ENCODE results near the gene ERP44.
"Not testable (repeated sequence)": the region's sequence is repeated elsewhere in the genome, so short reads cannot be mapped to it uniquely, and the experiment has no call there.

The ERP44 gene

DNA sequence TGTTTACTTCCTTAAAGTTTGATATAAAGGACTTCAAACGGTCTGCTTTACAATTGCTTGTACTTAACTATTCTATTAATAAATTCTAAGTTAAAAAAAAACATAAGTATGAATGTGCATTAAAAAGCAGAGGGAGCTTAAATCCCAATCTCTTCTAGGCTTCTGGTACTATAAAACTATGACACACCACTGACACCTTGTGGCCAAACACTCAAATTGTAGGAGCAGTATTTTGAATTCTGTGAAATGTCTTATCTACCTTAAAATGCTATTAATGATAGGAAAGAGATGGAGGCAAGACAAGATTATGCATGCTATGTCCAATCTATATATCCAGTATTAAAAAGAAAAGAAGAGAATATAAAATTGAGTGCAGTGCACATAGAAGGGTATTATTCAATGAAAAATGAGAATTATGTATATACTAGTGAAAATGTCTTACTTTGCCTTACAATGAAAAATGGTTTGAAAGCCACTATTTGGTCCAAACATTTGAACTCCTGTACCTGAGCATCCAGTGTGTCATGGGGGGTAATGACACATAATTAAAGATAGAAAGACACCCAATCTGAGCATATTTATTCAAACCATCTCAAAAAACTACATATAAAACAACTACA, 87.6 kb downstream of the ERP44 start:
- peak; percentile 53 for DNase-seq (ENCODE audit: low spot score)

DNA sequence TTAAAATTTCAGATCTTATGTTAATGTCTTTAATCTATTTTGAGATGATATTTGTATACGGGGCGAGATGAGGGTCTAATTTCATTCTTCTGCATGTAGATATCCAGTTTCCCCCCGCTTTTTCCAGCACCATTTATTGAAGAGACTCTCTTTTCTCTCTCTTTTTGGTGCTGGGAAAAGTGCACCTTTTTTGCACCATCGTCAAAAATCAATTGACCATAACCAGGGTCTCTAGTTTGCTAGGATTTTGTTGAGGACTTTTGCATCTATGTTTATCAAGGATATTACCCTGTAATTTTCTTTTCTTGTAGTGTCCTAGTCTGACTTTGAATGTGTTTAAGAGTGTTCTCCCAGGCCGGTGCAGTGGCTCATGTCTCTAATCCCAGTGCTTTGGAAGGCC, 99.0 kb downstream of the ERP44 start:
- DNase-seq (ENCODE audit: low spot score) = no peak

DNA sequence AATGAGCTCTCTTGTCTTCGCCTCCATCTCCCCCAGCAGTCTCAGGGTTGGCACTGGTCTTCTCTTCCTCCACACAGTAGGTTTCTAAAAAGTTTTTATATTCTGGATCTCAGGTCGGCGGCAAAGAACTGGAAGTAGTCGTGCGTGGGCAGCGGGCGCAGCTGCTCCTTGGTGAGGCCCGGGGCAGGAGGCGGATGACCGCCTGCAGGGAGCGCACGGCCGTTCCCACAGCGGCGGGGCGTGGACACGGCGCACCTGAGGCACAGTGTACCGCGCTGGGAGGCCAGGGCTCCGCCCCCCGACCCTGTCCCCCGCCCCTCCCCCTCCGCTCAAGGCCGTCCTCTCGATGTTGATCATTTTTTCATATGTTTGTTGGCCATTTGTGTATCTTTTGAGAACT, 99.9 kb downstream of the ERP44 start:
- no peak for DNase-seq (ENCODE audit: low spot score)

DNA sequence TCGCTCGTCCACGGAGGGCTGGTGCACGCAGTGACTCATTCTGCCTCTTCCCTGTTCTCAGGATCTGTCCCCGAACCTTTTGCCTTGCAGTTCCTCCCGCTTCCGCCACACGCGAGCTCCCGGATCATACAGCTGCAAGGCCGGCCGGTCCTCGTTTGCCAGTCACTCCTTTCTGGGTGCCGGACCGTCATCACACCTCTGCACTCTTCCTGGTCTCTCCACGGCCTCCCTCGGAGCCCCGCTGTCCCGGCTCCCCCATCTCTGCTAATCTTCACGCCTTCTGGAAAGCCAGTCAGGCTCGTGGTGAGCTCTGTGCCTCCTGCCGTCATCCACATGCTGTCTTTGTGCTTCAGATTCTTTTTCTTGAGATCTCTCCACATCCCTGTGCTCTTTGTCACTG, 100.5 kb downstream of the ERP44 start:
- peak; percentile 8 for DNase-seq (ENCODE audit: low spot score)

DNA sequence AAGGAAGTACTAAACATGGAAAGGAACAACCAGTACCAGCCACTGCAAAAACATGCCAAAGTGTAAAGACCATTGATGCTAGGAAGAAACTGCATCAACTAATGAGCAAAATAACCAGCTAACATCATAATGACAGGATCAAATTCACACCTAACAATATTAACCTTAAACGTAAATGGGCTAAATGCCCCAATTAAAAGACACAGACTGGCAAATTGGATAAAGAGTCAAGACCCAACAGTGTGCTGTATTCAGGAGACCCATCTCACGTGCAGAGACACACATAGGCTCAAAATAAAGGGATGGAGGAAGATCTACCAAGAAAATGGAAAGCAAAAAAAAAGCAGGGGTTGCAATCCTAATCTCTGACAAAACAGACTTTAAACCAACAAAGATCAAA, 108.3 kb downstream of the ERP44 start:
- DNase-seq (ENCODE audit: low spot score) = not testable (repeated sequence)

DNA sequence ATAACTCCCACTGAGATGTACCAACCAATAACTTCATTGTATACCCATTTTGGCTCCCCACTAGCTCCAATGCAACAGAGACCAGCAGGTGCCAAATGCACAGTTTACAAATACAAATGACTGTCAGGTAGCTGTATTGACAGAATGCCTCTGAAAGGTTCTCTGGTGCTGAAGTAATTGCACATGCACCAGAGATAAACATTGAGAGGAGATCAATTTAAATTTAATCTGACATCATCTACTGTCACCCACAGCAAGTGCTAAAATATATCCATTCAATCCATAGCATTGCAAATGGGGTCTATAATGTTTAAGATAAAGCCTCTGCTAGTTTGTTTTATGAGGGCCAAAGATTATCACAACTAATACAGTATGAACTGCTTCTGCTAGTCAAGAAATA, 112.2 kb downstream of the ERP44 start:
- DNase-seq (ENCODE audit: low spot score) = no peak

DNA sequence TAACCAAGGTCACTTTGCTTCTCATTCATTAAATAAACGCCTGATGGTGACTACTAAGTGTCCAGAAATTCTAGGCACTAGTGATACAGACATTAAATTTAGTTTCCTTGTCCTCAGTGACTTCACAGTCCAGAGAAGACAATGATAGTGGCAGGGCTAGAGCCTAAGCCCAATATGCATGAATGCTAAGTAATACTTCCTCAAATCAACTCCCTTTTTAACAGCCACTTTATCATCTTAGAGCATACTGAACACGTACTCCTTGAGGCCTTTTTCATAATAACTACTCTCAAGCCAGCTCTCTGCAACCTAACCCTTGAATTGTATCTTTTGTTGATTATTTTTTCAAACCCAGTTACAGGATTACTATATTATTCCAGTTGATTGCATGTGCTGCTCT, 118.2 kb downstream of the ERP44 start:
- DNase-seq (ENCODE audit: low spot score) = no peak

DNA sequence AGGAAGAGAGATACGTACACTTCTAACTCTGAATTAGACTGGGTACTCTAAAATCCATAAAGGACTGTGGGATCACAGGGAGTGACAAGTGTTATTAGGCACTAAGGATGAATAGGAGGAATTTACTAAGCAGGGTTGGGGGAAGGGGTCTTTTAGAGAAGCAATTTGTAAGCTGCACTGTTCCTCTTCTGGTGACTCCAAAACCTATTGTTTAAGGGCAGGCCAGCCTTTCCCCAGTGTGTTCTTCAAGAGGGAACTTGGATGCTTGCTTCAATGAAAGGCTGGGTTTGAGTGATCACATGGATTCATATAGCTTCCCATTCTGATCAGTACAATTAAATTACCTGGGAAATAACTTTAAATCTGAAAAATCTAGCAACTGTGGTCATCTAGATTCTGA, 120.6 kb downstream of the ERP44 start:
- DNase-seq (ENCODE audit: low spot score) = no peak

DNA sequence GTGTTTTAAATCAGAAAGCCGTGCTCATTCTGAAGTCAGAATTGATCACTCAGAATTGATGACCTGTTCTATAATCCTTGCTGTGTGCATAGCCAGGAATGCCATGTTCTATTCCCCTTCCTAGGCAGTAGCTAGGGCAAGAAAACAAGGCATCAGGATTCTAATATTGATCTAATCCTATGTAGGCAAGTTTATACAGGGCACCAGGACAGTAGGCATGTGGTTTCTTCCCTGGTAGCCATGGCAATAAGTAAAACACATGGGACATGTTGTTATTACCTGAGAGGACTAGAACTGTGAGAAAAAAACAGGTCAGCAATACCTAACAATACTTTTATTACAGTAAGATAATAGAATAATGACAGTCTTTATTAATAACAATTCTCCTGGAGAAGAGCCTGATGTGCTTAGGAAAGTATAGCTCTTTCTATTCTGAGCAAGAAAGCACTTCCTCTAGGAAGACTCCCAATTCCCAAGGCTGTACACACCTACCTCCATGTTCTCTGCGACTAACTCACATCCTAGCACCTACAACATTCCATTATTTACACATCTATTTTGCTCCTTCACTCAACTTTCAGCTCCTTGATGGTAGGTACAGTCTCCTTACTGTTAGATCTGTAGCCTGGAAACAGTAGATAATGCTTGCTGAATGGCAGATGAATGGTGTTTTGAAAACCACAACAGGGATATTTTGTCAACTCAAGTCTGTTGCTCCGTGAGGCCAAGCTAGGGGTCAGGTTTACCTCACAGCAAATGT, 121.6 kb downstream of the ERP44 start:
- no peak for DNase-seq (ENCODE audit: low spot score)

DNA sequence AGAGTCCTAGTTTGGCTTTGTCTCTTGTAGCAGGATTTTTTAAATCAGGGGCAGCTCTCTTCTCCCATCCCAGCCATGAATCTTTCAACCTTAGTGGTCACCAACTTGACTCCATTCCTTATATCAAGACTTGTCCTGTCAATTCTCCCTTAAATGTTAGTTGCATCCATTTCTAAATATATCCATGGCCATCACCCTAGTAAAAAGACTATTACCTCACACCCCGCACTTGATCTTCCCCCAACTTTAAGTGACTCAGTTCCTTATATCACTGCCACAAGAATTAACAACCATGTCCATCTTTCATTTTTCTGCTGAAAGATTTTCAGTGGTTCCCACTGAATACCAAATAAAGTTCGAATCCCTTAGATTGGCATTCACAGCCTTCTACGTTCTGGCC, 125.3 kb downstream of the ERP44 start:
- DNase-seq (ENCODE audit: low spot score) = no peak

DNA sequence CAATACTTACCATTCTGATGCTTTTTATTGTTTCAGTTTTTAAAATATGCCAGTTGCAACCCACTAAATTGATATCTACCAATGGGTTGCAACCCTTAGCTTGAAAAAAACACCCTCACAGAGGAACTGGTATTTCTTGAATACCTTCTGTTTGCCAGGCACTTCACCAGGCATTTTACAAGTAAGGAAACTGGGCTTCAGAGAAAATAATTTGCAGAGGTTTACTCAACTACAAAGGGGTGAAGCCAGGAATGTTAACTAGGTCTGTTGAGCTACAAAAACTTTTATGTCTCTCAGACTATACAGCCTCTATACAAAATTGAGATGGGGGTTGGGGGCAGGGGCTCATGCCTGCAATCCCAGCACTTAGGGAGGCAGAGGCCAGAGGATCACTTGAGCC, 127.4 kb downstream of the ERP44 start:
- DNase-seq (ENCODE audit: low spot score) = no peak

DNA sequence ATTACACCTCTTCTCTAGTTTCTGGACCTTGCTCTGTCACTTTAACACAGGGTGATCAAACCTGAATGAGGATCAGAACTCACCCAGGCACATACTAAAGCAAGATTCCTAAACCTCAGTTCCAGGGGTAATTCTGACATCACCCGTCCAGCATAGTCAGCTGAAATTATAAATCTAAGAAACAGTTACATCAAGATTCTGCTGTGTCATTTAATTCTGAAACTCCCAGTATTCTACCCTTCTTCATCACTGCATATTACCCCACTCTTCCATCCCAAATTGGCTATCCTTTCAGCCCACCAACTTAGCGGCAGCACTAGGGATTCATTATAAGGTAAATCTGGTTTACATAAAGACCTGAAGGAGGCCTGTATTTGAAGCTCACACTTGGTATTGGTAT, 128.3 kb downstream of the ERP44 start:
- DNase-seq (ENCODE audit: low spot score) = no peak

DNA sequence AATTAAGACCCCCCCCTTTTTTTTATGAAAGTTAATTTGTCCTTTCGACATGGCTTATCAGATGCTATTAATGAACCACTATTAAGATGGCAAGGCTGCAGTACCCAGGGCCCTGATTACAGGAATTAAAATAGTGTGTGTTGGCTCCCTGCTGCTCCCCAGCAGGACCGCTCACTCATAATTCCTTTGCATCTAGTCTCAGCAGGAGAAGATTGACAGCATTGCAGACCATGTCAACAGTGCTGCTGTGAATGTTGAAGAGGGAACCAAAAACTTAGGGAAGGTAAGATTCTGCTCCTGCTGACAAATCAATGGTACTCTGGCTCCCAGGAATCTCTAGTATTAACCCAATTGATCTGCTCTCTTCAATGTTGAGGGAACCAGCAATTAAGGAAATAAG, 131.3 kb downstream of the ERP44 start:
- peak; percentile 26 for DNase-seq (ENCODE audit: low spot score)

DNA sequence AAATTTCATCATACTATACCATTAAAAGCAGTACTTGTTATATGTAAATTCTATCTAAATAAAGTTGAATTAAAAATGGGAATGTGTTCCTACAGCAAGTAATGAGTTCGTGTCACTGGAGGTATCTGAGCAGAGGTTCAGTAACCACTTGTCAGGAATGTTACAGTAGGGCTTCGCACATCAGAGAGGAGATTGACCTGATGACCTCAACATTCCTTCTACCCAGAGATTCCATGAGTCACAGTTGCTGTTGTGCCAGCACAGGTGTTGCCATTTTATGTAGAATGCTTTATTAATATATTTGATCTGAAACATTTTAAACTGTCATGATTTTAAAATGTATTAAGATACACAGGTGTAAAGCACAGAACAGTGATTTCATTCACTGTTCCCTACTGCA, 132.1 kb downstream of the ERP44 start:
- DNase-seq (ENCODE audit: low spot score) = peak; percentile 76

DNA sequence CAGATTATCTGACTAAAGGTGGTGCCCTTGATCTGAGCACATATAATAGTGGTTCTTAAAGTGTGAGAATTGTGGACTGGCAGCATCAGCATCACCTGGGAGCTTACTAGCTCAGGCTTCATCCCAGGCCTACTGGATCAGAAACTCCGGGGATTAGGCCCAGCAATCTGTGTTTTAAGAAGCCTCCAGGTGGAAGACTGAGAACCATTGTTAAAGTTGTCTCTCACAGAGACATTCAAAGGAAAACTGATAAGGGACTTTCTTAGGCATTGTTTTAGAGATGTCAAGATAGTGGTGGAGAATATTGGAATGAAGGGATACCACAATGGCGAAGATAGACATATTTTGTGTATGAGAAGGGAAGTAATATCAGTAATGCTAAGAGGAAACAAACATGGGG, 132.8 kb downstream of the ERP44 start:
- no peak for DNase-seq (ENCODE audit: low spot score)

DNA sequence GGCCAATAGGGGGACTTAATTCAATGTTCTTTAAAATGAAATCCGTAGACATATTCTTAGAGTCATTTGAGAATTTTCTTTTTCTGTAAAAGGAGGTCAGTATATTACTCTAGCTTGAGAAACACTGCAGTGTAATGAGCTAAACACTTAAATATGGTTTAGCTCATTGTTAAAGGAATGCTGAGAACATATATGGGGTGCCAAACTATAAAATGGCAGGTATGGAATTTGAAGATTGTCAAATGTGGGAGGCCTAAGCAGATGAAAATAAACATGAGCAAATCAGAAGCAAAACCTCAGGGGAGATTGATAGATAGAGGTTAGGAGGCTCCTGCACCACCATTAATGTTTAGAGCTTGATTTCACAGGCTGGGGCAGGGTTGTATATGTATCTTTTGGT, 134.5 kb downstream of the ERP44 start:
- DNase-seq (ENCODE audit: low spot score) = no peak

DNA sequence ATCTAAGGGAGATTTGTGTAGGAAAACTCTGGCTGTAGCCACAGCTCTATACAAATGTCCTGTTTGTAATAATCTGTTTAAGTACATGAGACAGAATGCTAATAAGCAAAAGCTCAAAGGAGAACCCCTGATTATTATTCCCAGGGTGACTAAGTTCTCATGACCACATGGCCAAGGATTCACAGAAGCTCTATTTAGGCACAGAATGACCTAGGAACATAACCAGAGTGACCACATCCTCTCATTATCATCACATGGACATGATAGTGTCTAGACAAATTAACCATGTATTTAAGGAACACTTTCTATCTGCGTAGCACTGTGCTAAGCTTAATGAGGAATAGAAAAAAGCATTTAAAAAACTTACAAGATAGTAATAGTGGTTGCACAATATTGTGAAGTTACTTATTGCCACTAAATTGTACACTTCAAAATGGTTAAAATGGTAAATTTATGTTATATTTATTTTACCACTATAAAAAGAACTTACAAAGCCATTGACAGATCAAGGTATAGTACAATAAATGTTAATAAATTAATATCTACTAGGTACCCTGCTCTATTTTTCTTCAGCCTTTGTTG, 136.0 kb downstream of the ERP44 start:
- no peak for DNase-seq (ENCODE audit: low spot score)

DNA sequence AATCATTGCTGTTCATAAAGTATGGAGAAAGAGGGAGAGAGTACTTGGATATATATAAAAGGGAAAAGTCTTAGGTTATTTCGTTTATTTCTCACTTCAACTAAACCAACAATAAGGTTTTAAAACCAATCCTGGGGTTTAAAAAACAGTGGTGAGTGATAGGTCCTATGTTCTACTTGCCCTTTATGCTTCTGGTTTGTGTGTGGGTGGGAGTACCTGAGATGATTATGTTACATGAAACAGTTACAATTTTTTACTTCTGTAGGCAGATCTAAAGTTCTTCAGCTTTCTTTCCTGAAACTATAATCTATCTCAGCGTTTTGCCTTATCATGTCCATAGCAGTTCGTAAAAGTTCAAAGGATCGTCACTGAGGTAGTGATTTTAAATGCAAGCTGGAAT, 143.2 kb downstream of the ERP44 start:
- no peak for DNase-seq (ENCODE audit: low spot score)

DNA sequence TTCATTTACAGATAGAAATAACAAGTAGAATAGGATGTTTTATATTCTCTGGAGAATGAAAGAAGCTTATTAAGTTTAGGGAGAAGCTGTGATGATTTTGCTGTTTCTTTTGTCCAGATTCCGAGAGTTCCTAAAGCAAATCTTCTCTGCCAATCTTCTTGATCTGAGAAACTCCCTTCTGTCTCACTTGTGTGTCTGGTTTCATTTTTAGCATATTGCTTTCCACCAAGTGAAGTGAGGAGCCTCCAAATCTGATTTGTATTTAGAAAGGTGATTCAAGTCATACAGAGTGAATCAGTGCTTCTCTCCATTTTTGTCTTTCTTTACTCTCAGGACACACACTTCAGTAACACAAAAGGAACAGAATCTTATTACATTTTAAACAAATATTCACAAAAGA, 144.0 kb downstream of the ERP44 start:
- no peak for DNase-seq (ENCODE audit: low spot score)

DNA sequence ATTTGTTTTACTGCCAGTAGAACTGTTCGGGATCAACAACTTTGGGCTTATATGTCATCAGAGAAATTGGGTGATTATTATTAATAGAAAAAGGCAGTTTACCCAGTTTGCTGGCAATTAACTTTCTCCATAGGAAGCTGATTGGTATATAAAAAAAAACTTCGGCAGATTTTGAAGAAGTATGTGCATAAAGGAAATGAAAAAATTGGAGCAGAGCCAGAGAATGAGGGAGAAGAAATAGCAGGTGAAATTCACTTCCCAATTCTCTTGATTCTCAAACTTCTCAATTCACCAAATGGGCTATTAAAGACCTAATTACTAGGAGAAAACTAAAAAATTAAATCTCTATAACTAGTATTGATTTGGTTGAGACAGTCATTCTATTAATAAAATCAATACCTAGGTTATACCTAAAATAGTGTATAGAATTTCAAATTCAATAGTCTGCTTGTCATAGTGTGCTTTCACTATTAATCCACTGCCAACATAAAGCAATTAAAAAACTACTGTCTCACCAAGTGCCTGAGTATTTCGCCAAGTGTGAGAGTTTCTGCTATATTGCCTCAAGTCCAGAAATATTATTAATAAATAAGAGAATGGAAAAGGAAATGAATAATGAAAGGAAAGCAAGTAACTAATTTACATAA, 144.8 kb downstream of the ERP44 start:
- no peak for DNase-seq (ENCODE audit: low spot score)

DNA sequence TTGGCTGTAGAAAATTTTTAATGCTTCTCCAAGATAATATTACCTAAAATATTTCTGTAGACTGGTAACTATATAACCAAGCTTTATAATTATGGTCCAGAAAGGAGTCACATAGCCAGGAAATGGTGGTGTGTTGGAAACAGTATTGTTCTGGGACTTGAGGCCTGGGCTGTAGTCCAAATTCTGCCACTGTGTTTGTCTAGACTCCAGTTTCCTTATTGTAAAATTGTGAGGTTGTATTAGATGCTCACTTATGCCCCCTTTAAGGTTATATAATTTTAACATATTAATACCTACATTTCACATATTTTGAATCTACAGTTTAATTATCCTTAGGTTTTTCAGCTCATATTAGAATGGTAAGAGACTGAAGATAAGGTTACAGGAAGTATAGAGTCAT, 149.9 kb downstream of the ERP44 start:
- no peak for DNase-seq (ENCODE audit: low spot score)

DNA sequence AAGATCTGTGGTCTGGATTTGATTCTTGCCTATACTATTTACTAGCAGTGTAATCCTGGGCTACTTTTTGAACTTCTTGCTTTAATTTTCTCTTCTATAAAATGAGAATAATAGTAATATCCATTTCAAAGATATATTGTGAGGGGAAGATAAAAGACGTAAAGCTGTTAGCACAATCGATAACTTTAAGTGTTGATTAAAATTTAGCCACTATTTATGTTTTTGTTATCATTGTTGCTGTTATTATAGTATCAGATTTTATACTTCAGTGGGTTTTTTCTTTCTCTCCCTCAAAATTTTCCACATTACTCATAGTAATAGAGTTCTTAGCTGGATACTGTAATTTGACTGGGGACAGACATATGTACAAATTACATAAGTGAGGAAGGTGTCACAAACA, 150.3 kb downstream of the ERP44 start:
- no peak for DNase-seq (ENCODE audit: low spot score)

DNA sequence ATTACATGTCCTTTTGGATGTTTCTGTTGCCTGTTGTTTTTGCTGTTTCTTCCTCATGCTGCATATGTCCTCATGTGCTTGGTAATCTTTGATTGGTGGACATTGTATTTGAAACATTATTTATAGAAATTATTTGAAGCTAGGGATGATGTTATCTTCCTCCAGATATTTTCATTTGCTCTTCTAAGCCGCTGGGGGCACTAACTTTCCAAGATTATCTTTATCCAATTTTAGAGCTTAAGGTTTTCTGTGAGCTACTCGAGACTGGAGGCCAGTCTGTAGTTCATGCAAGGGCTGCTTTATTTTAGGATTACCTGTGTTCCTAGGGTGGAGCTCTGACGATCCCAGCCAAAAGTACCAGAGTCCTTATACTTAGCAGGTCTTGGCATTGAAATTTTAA, 151.4 kb downstream of the ERP44 start:
- peak; percentile 9 for DNase-seq (ENCODE audit: low spot score)
